CD8-positive, alpha-beta memory T cell (primary cell): ENCODE measurements around the gene BANF2. TPM values are rescaled to one million over a fixed set of nuclear protein-coding genes. Genes with fewer than 3 reads are reported as not detected.

Source experiments
- CTCF ChIA-PET: fragments of 350-600 bp; sonication (Branson Sonifier 250); formaldehyde crosslinking; loops from one replicate; lab custom pipeline; 2021; ENCODE audit warnings: antibody characterized with exemption; lab: Charles Lee
- POLR2A ChIA-PET: fragments of 350-600 bp; sonication (Branson Sonifier 250); formaldehyde crosslinking; loops from one replicate; lab custom pipeline; 2021; ENCODE audit warnings: antibody characterized with exemption; lab: Charles Lee
- DNase-seq, 5 donors: peaks; one replicate each; pipeline versions ENCODE4 v3.0.0 to v3.0.0-alpha.2; 2020 to 2022; ENCODE audit warnings: mixed read lengths in 1 of 5
- H3K27ac ChIP-seq: one replicate; pipeline ENCODE4 v1.7.0; 2013; ENCODE audit warnings: low read depth, mild to moderate bottlenecking, low read length, moderate library complexity
- H3K27me3 ChIP-seq: 2 replicates; pipeline ENCODE4 v1.7.0; 2013; ENCODE audit warnings: low read length, mild to moderate bottlenecking; ENCODE audit not compliant: insufficient read depth, poor library complexity, severe bottlenecking
- H3K36me3 ChIP-seq: 2 replicates; pipeline ENCODE4 v1.7.0; 2013; ENCODE audit warnings: mild to moderate bottlenecking, low read length, moderate library complexity; ENCODE audit not compliant: insufficient read depth
- H3K4me1 ChIP-seq: 2 replicates; pipeline ENCODE4 v1.7.0; 2013; ENCODE audit warnings: mild to moderate bottlenecking, low read length, moderate library complexity; ENCODE audit not compliant: insufficient read depth
- H3K4me3 ChIP-seq: 2 replicates; pipeline ENCODE4 v1.7.0; 2013; ENCODE audit warnings: mild to moderate bottlenecking, low read length
- H3K9me3 ChIP-seq: 2 replicates; pipeline ENCODE4 v1.7.0; 2013; ENCODE audit warnings: mild to moderate bottlenecking, low read length
- H3K27ac Mint-ChIP-seq, 8 donors: one replicate each; pipeline ENCODE4 v1.8.0; 2020 to 2021; ENCODE audit warnings: mixed read lengths in 8 of 8, mild to moderate bottlenecking in 6 of 8, inconsistent platforms in 3 of 8, moderate library complexity in 3 of 8
- H3K27me3 Mint-ChIP-seq, 2 donors: one replicate each; pipeline ENCODE4 v1.8.0; 2020 to 2021; ENCODE audit warnings: mixed read lengths in 2 of 2, mild to moderate bottlenecking in 1 of 2, moderate library complexity in 1 of 2
- H3K36me3 Mint-ChIP-seq, 3 donors: one replicate each; pipeline ENCODE4 v1.8.0; 2020 to 2021; ENCODE audit warnings: mixed read lengths in 3 of 3, inconsistent platforms in 1 of 3, mild to moderate bottlenecking in 1 of 3
- H3K4me1 Mint-ChIP-seq, 3 donors: one replicate each; pipeline ENCODE4 v1.8.0; 2020 to 2021; ENCODE audit warnings: mixed read lengths in 3 of 3, inconsistent platforms in 1 of 3, mild to moderate bottlenecking in 1 of 3
- H3K4me3 Mint-ChIP-seq, 7 donors: one replicate each; pipeline ENCODE4 v1.8.0; 2020 to 2021; ENCODE audit warnings: mixed read lengths in 7 of 7, mild to moderate bottlenecking in 6 of 7, moderate library complexity in 4 of 7, inconsistent platforms in 2 of 7
- H3K9me3 Mint-ChIP-seq, 5 donors: one replicate each; pipeline ENCODE4 v1.8.0; 2020 to 2022; ENCODE audit warnings: mixed read lengths in 5 of 5, mild to moderate bottlenecking in 3 of 5, moderate library complexity in 2 of 5, inconsistent platforms in 1 of 5
- polyA plus RNA-seq: library from polyadenylated mRNA; unstranded; fragments of 300-500 nt; fragmentation: Illumina TruSeq; gene quantifications from one replicate; pipeline ENCODE4 v1.2.3, GENCODE V29; 2021
- total RNA-seq, 2 experiments: library from RNA; stranded (reverse); gene quantifications; one replicate each; pipeline ENCODE4 v1.2.3, GENCODE V29; 2021

The BANF2 gene
- total and polyA plus RNA-seq, 3 experiments from 2014 or later = not detected

DNA sequence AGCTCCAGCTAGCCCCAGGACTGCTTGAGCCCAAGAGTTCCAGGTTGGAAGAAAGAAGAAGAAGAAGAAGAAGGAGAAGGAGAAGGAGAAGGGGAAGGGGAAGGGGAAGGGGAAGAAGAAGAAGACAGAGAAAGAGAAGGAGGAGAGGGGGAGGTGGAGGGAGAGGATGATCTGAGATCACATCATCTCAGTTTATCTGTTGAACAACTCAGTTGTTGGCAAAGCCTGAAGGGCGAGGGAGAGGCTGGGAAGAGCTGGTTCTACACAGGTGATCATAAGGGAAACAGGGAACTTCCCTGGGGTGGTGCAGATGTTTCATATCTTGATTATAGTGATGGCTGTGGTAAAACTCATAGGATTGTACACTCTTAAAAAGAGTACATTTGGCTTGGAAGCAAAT is 14.6 kb upstream of the BANF2 start:
- peaks cover 0 to 6% (median 1%) of the 10 kb centered on the region in 5 donors for H3K9me3 Mint-ChIP-seq
- H3K36me3 Mint-ChIP-seq = peaks cover 1 to 6% (median 2%) of the 10 kb centered on the region in 3 donors
- H3K27me3 Mint-ChIP-seq = peaks cover 18 to 58% of the 10 kb centered on the region in 2 donors
- no peaks in the 10 kb centered on the region for H3K36me3 ChIP-seq
- H3K4me3 ChIP-seq = no peak overlapping the region
- H3K9me3 ChIP-seq = no peaks in the 10 kb centered on the region
- peak overlapping the region in 1 of 7 donors; percentile 56 for H3K4me3 Mint-ChIP-seq
- peaks cover 9 to 16% (median 14%) of the 10 kb centered on the region in 3 donors for H3K4me1 Mint-ChIP-seq
- ChIA-PET CTCF (no interaction called here), POLR2A (no interaction called here)
- peaks cover 12% of the 10 kb centered on the region for H3K27me3 ChIP-seq
- peaks cover 7% of the 10 kb centered on the region for H3K4me1 ChIP-seq
- DNase-seq = no peak
- H3K27ac Mint-ChIP-seq = no peak overlapping the region
- no peak overlapping the region for H3K27ac ChIP-seq

DNA sequence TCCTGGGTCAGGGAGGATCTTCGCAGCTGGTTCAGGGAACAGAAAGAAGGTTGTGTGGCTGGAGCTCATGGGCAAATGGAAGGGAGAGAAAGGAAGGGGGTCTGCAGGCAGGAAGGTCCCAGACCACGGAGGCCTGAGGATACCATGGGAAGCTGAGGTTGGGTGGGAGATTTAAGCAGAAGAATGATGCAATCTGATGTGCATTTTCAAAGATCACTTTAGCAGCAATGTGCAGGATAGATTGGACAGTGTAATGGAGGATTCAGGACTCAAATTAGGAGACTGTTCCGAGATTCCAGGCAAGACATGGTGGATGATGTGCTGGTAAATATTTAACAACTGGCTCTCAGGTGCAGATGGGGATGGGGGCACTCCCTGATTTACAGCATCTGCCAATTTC is 12.0 kb upstream of the BANF2 start:
- Histone ChIP-seq H3K27ac (no peak overlapping the region), H3K9me3 (no peaks in the 10 kb centered on the region), H3K4me1 (no peaks in the 10 kb centered on the region), H3K36me3 (no peaks in the 10 kb centered on the region), H3K27me3 (peaks cover 23% of the 10 kb centered on the region), H3K4me3 (no peak overlapping the region)
- peaks cover 4 to 7% (median 6%) of the 10 kb centered on the region in 3 donors for H3K4me1 Mint-ChIP-seq
- H3K9me3 Mint-ChIP-seq = peaks cover 0 to 15% (median 3%) of the 10 kb centered on the region in 5 donors
- peaks cover 0 to 6% (median 4%) of the 10 kb centered on the region in 3 donors for H3K36me3 Mint-ChIP-seq
- no peak overlapping the region for H3K4me3 Mint-ChIP-seq
- ChIA-PET POLR2A (no interaction called here), CTCF (interaction anchor here (1.1 to 1.4 kb wide), 2 partner anchors 10 to 308 kb away, joined by 4 read pairs; no protein-coding TSS in a partner anchor)
- DNase-seq = no peak
- no peak overlapping the region for H3K27ac Mint-ChIP-seq
- H3K27me3 Mint-ChIP-seq = peaks cover 28 to 77% of the 10 kb centered on the region in 2 donors

DNA sequence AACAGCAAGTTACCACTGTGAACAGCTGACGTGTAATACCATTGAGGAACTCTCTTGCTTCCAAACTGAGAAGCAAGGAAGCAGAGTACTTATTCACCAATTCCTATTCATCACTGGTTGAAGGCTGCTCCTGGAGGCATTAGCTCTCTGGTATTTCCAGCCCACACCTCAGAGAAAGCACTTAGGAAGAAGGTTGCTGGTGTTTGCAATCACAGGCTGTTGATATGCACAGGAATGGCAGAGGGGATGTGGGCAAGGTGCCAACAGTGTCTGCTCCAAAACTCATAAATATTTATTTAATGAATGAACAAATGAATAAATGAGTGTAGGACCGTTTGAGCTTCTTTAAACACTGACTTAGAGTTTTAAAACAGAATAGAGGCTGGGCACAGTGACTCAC is 10.8 kb upstream of the BANF2 start:
- H3K9me3 ChIP-seq = no peaks in the 10 kb centered on the region
- CTCF ChIA-PET = interaction anchor here (1.2 kb wide), 1 partner anchor 9 kb away, joined by 4 read pairs; no protein-coding TSS in a partner anchor
- Mint-ChIP-seq H3K27me3 (peaks cover 27 to 83% of the 10 kb centered on the region in 2 donors), H3K36me3 (peaks cover 0 to 6% (median 4%) of the 10 kb centered on the region in 3 donors), H3K9me3 (peaks cover 0 to 15% (median 3%) of the 10 kb centered on the region in 5 donors), H3K4me1 (no peaks in the 10 kb centered on the region), H3K4me3 (no peak overlapping the region), H3K27ac (no peak overlapping the region)
- no peaks in the 10 kb centered on the region for H3K36me3 ChIP-seq
- POLR2A ChIA-PET = no interaction called here
- no peaks in the 10 kb centered on the region for H3K4me1 ChIP-seq
- DNase-seq = no peak
- no peak overlapping the region for H3K27ac ChIP-seq
- H3K27me3 ChIP-seq = peaks cover 19% of the 10 kb centered on the region
- no peak overlapping the region for H3K4me3 ChIP-seq

DNA sequence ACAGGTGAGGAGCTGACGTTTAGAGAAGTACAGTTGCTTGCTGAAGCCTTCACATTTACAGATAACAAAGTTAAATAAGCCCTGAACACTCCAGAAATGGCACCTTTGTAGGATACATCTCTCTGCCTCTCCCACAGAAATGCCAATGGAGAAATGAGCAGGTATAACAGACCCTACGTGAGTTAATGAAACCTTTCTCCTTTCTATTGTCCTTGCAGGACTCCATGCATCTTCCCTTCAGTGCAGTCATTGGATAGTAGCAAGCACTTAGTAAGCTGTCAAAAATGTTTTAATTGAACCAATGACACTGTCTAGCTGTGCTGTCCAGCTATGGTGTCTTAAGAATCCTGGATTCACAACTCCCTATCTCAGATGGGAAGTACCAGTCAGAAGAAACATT is 9.6 kb upstream of the BANF2 start:
- Mint-ChIP-seq H3K4me1 (no peaks in the 10 kb centered on the region), H3K36me3 (peaks cover 0 to 6% (median 4%) of the 10 kb centered on the region in 3 donors), H3K27me3 (peaks cover 25 to 75% of the 10 kb centered on the region in 2 donors)

DNA sequence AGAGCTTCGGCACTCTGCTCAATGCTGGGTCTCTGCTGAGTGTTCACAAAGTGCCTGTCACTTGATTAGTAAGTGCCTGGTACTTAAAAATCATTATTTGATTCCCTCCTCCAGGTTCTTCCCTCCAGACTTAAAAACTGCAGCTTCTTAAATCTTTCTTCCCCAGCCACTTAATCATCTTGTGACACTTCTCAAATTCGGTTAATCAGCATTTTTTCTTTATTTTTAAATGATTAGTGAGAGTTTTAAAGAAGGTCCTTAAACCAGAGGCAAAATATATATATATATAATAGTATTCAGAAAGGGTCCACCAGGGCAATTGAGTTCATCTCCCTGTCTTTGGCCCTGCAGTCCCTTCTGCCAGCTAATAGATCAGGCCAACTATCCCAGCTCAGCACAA is 8.0 kb upstream of the BANF2 start:
- no peak for DNase-seq
- ChIA-PET POLR2A (no interaction called here), CTCF (interaction anchor here (5.0 kb wide), 1 partner anchor 9 kb away, joined by 32 read pairs; the partner anchor contains the start of gene RRBP1)
- Mint-ChIP-seq H3K27ac (no peak overlapping the region), H3K4me3 (no peak overlapping the region), H3K36me3 (peaks cover 0 to 4% (median 0%) of the 10 kb centered on the region in 3 donors), H3K9me3 (peaks cover 0 to 15% (median 5%) of the 10 kb centered on the region in 5 donors), H3K27me3 (peaks cover 25 to 66% of the 10 kb centered on the region in 2 donors), H3K4me1 (no peaks in the 10 kb centered on the region)
- Histone ChIP-seq H3K27ac (no peak overlapping the region), H3K4me3 (no peak overlapping the region), H3K27me3 (peaks cover 13% of the 10 kb centered on the region), H3K4me1 (no peaks in the 10 kb centered on the region), H3K36me3 (no peaks in the 10 kb centered on the region), H3K9me3 (no peaks in the 10 kb centered on the region)

More for the DNA sequence above, 9.6 kb upstream of the BANF2 start:
- POLR2A ChIA-PET = no interaction called here
- H3K27ac Mint-ChIP-seq = no peak overlapping the region
- no peaks in the 10 kb centered on the region for H3K36me3 ChIP-seq
- peaks cover 0 to 15% (median 3%) of the 10 kb centered on the region in 5 donors for H3K9me3 Mint-ChIP-seq
- no peak for DNase-seq
- H3K27ac ChIP-seq = no peak overlapping the region
- no peaks in the 10 kb centered on the region for H3K4me1 ChIP-seq
- no peak overlapping the region for H3K4me3 Mint-ChIP-seq
- H3K27me3 ChIP-seq = peaks cover 15% of the 10 kb centered on the region
- no peak overlapping the region for H3K4me3 ChIP-seq
- CTCF ChIA-PET = interaction anchor here (1.2 kb wide), 1 partner anchor 10 kb away, joined by 4 read pairs; no protein-coding TSS in a partner anchor
- no peaks in the 10 kb centered on the region for H3K9me3 ChIP-seq

DNA sequence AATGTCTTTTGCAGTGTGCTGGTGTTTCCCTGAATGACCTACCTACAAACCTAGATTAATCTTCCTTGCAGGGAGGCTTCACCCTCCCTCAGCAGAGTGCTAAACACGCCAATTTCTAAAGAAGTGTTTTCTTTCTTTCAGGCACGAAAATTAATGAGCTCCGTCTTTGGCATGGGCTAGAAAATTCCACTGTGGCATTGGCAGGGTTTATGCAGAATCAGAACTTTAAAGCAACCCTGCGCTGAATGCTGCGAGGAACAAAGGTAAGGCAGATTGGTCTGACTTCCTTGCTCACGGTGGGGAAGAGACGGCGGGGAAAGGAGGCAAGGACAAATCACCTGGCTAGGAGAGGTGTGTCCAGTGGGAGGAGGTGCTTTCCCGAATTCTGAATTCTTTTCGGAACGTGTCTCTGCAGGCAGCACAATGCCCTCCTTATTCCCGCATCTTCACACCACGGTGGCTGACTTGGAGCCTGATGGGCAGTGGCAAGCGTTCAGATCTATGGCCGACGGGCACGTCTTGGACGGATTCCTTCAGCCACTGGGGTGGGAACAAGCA is 6.2 kb upstream of the BANF2 start:
- no peak overlapping the region for H3K4me3 Mint-ChIP-seq
- POLR2A ChIA-PET = no interaction called here

DNA sequence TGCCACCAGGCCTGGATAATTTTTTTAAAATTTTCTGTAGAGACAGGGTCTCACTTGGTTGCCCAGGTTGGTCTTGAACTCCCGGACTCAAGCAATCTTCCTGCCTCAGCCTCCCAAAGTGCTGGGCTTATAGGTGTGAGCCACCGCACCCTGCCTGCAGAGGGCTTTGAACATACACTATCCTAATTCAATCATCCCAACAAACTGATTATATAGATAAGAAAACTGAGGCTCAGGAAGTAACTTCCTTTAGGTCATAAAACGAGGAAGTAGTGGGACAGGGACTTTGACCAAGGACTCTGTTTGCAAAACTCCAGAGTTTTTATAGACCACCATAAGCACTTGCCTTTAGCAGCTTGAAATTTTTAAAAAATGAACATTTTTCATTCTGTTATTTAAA is 5.0 kb upstream of the BANF2 start:
- POLR2A ChIA-PET = no interaction called here
- Mint-ChIP-seq H3K36me3 (peaks cover 0 to 3% (median 0%) of the 10 kb centered on the region in 3 donors), H3K4me1 (no peaks in the 10 kb centered on the region), H3K4me3 (no peak overlapping the region), H3K27ac (no peak overlapping the region), H3K9me3 (peaks cover 0 to 12% (median 5%) of the 10 kb centered on the region in 5 donors), H3K27me3 (peaks cover 17 to 42% of the 10 kb centered on the region in 2 donors)
- Histone ChIP-seq H3K27ac (no peak overlapping the region), H3K4me1 (no peaks in the 10 kb centered on the region), H3K4me3 (no peak overlapping the region), H3K27me3 (peaks cover 11% of the 10 kb centered on the region), H3K36me3 (no peaks in the 10 kb centered on the region), H3K9me3 (no peaks in the 10 kb centered on the region)
- CTCF ChIA-PET = interaction anchor here (0.7 to 5.0 kb wide), 2 partner anchors 12 to 265 kb away, joined by 4 to 32 read pairs; partner anchors contain the start of gene RRBP1
- DNase-seq = no peak

More for the DNA sequence above, 6.2 kb upstream of the BANF2 start:
- DNase-seq = no peak
- no peak overlapping the region for H3K27ac Mint-ChIP-seq
- peaks cover 0 to 15% (median 5%) of the 10 kb centered on the region in 5 donors for H3K9me3 Mint-ChIP-seq
- no peak overlapping the region for H3K4me3 ChIP-seq
- CTCF ChIA-PET = interaction anchor here (5.0 kb wide), 1 partner anchor 11 kb away, joined by 32 read pairs; the partner anchor contains the start of gene RRBP1
- no peaks in the 10 kb centered on the region for H3K4me1 ChIP-seq
- no peak overlapping the region for H3K27ac ChIP-seq
- H3K36me3 ChIP-seq = no peaks in the 10 kb centered on the region
- no peaks in the 10 kb centered on the region for H3K4me1 Mint-ChIP-seq
- H3K9me3 ChIP-seq = no peaks in the 10 kb centered on the region
- peaks cover 17 to 51% of the 10 kb centered on the region in 2 donors for H3K27me3 Mint-ChIP-seq
- peaks cover 0 to 3% (median 0%) of the 10 kb centered on the region in 3 donors for H3K36me3 Mint-ChIP-seq
- H3K27me3 ChIP-seq = peaks cover 11% of the 10 kb centered on the region

DNA sequence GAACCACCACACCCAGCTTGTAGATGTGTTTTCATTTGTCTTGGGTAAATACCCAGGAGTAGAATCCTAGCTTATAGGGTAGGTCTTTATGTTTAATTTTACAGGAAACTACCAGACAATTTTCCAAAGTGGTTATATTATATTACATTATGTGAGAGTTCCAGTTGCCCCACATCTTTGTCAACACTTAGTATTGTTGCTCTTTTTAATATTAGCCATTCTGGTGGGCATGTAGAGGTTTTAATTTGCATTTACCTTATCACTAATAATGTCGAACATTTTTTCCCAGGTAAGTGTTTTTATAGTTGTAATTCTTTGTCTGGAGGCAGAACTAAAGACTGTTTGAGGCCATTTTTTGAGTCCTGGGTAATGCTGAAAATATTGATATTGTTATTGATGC is 3.5 kb upstream of the BANF2 start:
- H3K4me1 ChIP-seq = no peaks in the 10 kb centered on the region
- no peak for DNase-seq
- peak overlapping the region in 1 of 8 donors; percentile 30 for H3K27ac Mint-ChIP-seq
- H3K27ac ChIP-seq = no peak overlapping the region
- H3K27me3 ChIP-seq = peaks cover 3% of the 10 kb centered on the region
- no peak overlapping the region for H3K4me3 Mint-ChIP-seq
- CTCF ChIA-PET = no interaction called here
- no peaks in the 10 kb centered on the region for H3K36me3 Mint-ChIP-seq
- H3K9me3 ChIP-seq = no peaks in the 10 kb centered on the region
- no peaks in the 10 kb centered on the region for H3K36me3 ChIP-seq
- H3K4me1 Mint-ChIP-seq = no peaks in the 10 kb centered on the region
- H3K9me3 Mint-ChIP-seq = peaks cover 0 to 3% (median 0%) of the 10 kb centered on the region in 5 donors
- peaks cover 12 to 32% of the 10 kb centered on the region in 2 donors for H3K27me3 Mint-ChIP-seq
- no peak overlapping the region for H3K4me3 ChIP-seq
- POLR2A ChIA-PET = no interaction called here
